Measurements from ENCODE around the gene ZNF385C.
"Not testable (repeated sequence)": the region's sequence is repeated elsewhere in the genome, so short reads cannot be mapped to it uniquely, and the experiment has no call there.

ZNF385C gene

GRCh38 chr17:42097691-42098631, at the start of gene ZNF385C:
Gene ZNF385C (minus strand): TSS chr17:42098473. CDS start chr17:42063056, 35,417 bp downstream.
- no peak within 1 kb of the TSS for H3K4me3 ChIP-seq (ENCODE audit: low read length)
- no peaks in the 10 kb centered on the region for H3K9me3 ChIP-seq (ENCODE audit: control insufficient read depth, low read length)
- H3K27me3 ChIP-seq (ENCODE audit: control insufficient read depth, insufficient read depth, low read length), result peaks cover 29% of the 10 kb centered on the region
- peaks cover 14% of the 10 kb centered on the region for H3K4me1 ChIP-seq (ENCODE audit: control insufficient read depth, insufficient read depth, low read length)
- no peaks in the 10 kb centered on the region for H3K36me3 ChIP-seq (ENCODE audit: control insufficient read depth, insufficient read depth, low read length)
- no peak within 1 kb of the TSS for H3K9ac ChIP-seq (ENCODE audit: low read length)

GRCh38 chr17:42146911-42147607, 48.8 kb upstream of the ZNF385C start:
- Histone ChIP-seq H3K9me3 (ENCODE audit: control insufficient read depth, low read length) (no peaks in the 10 kb centered on the region), H3K36me3 (ENCODE audit: control insufficient read depth, insufficient read depth, low read length) (no peaks in the 10 kb centered on the region), H3K27me3 (ENCODE audit: control insufficient read depth, insufficient read depth, low read length) (no peaks in the 10 kb centered on the region), H3K9ac (ENCODE audit: low read length) (no peak overlapping the region), H3K4me3 (ENCODE audit: low read length) (no peak overlapping the region), H3K4me1 (ENCODE audit: control insufficient read depth, insufficient read depth, low read length) (peaks cover 30% of the 10 kb centered on the region)

- H3K4me3 ChIP-seq (ENCODE audit: low read length); H3K9me3 ChIP-seq (ENCODE audit: control insufficient read depth, low read length); H3K27me3 ChIP-seq (ENCODE audit: control insufficient read depth, insufficient read depth, low read length); H3K9ac ChIP-seq (ENCODE audit: low read length); H3K36me3 ChIP-seq (ENCODE audit: control insufficient read depth, insufficient read depth, low read length): not testable (repeated sequence)
- peaks cover 32% of the 10 kb centered on the region for H3K4me1 ChIP-seq (ENCODE audit: control insufficient read depth, insufficient read depth, low read length)
Measured at GRCh38 chr17:42143138-42143537, 44.9 kb upstream of the ZNF385C start.

GRCh38 chr17:42142371-42142896, 44.2 kb upstream of the ZNF385C start:
- peaks cover 33% of the 10 kb centered on the region for H3K4me1 ChIP-seq (ENCODE audit: control insufficient read depth, insufficient read depth, low read length)

GRCh38 chr17:42141382-42141781, 43.1 kb upstream of the ZNF385C start:
- no peaks in the 10 kb centered on the region for H3K27me3 ChIP-seq (ENCODE audit: control insufficient read depth, insufficient read depth, low read length)

More at GRCh38 chr17:42142371-42142896, 44.2 kb upstream of the ZNF385C start:
- Histone ChIP-seq H3K9ac (ENCODE audit: low read length) (no peak overlapping the region), H3K9me3 (ENCODE audit: control insufficient read depth, low read length) (no peaks in the 10 kb centered on the region), H3K4me3 (ENCODE audit: low read length) (no peak overlapping the region), H3K27me3 (ENCODE audit: control insufficient read depth, insufficient read depth, low read length) (no peaks in the 10 kb centered on the region), H3K36me3 (ENCODE audit: control insufficient read depth, insufficient read depth, low read length) (no peaks in the 10 kb centered on the region)

GRCh38 chr17:42140690-42141089, 42.4 kb upstream of the ZNF385C start:
- not testable (repeated sequence) for H3K9me3 ChIP-seq (ENCODE audit: control insufficient read depth, low read length); H3K4me3 ChIP-seq (ENCODE audit: low read length); H3K36me3 ChIP-seq (ENCODE audit: control insufficient read depth, insufficient read depth, low read length); H3K9ac ChIP-seq (ENCODE audit: low read length); H3K27me3 ChIP-seq (ENCODE audit: control insufficient read depth, insufficient read depth, low read length)
- H3K4me1 ChIP-seq (ENCODE audit: control insufficient read depth, insufficient read depth, low read length), result peaks cover 46% of the 10 kb centered on the region

More at GRCh38 chr17:42141382-42141781, 43.1 kb upstream of the ZNF385C start:
- H3K36me3 ChIP-seq (ENCODE audit: control insufficient read depth, insufficient read depth, low read length), result no peaks in the 10 kb centered on the region
- H3K9ac ChIP-seq (ENCODE audit: low read length), result no peak overlapping the region
- H3K4me3 ChIP-seq (ENCODE audit: low read length), result no peak overlapping the region
- no peaks in the 10 kb centered on the region for H3K9me3 ChIP-seq (ENCODE audit: control insufficient read depth, low read length)
- peaks cover 39% of the 10 kb centered on the region for H3K4me1 ChIP-seq (ENCODE audit: control insufficient read depth, insufficient read depth, low read length)

GRCh38 chr17:42138749-42139492, 40.6 kb upstream of the ZNF385C start:
- no peaks in the 10 kb centered on the region for H3K9me3 ChIP-seq (ENCODE audit: control insufficient read depth, low read length)
- no peaks in the 10 kb centered on the region for H3K36me3 ChIP-seq (ENCODE audit: control insufficient read depth, insufficient read depth, low read length)
- peaks cover 63% of the 10 kb centered on the region for H3K4me1 ChIP-seq (ENCODE audit: control insufficient read depth, insufficient read depth, low read length)
- H3K4me3 ChIP-seq (ENCODE audit: low read length), result no peak overlapping the region
- H3K27me3 ChIP-seq (ENCODE audit: control insufficient read depth, insufficient read depth, low read length), result no peaks in the 10 kb centered on the region
- H3K9ac ChIP-seq (ENCODE audit: low read length), result no peak overlapping the region

GRCh38 chr17:42136654-42137051, 38.4 kb upstream of the ZNF385C start:
- Histone ChIP-seq H3K9ac (ENCODE audit: low read length) (peak overlapping the region; percentile 71), H3K36me3 (ENCODE audit: control insufficient read depth, insufficient read depth, low read length) (no peaks in the 10 kb centered on the region), H3K27me3 (ENCODE audit: control insufficient read depth, insufficient read depth, low read length) (no peaks in the 10 kb centered on the region), H3K4me1 (ENCODE audit: control insufficient read depth, insufficient read depth, low read length) (peaks cover 67% of the 10 kb centered on the region), H3K9me3 (ENCODE audit: control insufficient read depth, low read length) (no peaks in the 10 kb centered on the region), H3K4me3 (ENCODE audit: low read length) (peak overlapping the region; percentile 49)

GRCh38 chr17:42135664-42136653, 37.7 kb upstream of the ZNF385C start:
- H3K9ac ChIP-seq (ENCODE audit: low read length), result peak overlapping the region; percentile 71
- no peaks in the 10 kb centered on the region for H3K36me3 ChIP-seq (ENCODE audit: control insufficient read depth, insufficient read depth, low read length)
- H3K27me3 ChIP-seq (ENCODE audit: control insufficient read depth, insufficient read depth, low read length), result no peaks in the 10 kb centered on the region
- no peaks in the 10 kb centered on the region for H3K9me3 ChIP-seq (ENCODE audit: control insufficient read depth, low read length)
- peaks cover 69% of the 10 kb centered on the region for H3K4me1 ChIP-seq (ENCODE audit: control insufficient read depth, insufficient read depth, low read length)
- H3K4me3 ChIP-seq (ENCODE audit: low read length), result peak overlapping the region; percentile 49

- H3K36me3 ChIP-seq (ENCODE audit: control insufficient read depth, insufficient read depth, low read length), result no peaks in the 10 kb centered on the region
- H3K9me3 ChIP-seq (ENCODE audit: control insufficient read depth, low read length), result no peaks in the 10 kb centered on the region
- peaks cover 72% of the 10 kb centered on the region for H3K4me1 ChIP-seq (ENCODE audit: control insufficient read depth, insufficient read depth, low read length)
- H3K27me3 ChIP-seq (ENCODE audit: control insufficient read depth, insufficient read depth, low read length), result no peaks in the 10 kb centered on the region
- H3K4me3 ChIP-seq (ENCODE audit: low read length), result no peak overlapping the region
- H3K9ac ChIP-seq (ENCODE audit: low read length), result peak overlapping the region; percentile 30
Measured at GRCh38 chr17:42135151-42135550, 36.9 kb upstream of the ZNF385C start.
